ENCODE results near the gene GPRASP2. TPM values are rescaled to one million over a fixed set of nuclear protein-coding genes. Genes with fewer than 3 reads are reported as not detected.
"Not testable (repeated sequence)": the region's sequence is repeated elsewhere in the genome, so short reads cannot be mapped to it uniquely, and the experiment has no call there.

The GPRASP2 gene
- 1 to 10 TPM; 4.8 to 7.3 (median 6.5) TPM for total RNA-seq

GRCh38 chrX:102712216-102712966 is at the start of gene GPRASP2:
GPRASP2 (plus strand) TSS chrX:102712448; CDS start chrX:102714870, 2,422 bp downstream.
- H3K27ac ChIP-seq: peak within 1 kb of the TSS; percentile 65 to 88 (median 71)
- no peaks in the 10 kb centered on the region for H3K4me1 ChIP-seq
- H3K27me3 ChIP-seq: peaks cover 0 to 8% of the 10 kb centered on the region in 2 donors
- peak within 1 kb of the TSS; percentile 57 to 76 (median 66) for H3K4me3 ChIP-seq
- DNase-seq (ENCODE audit: low spot score in 2 of 2): no peak
- no peaks in the 10 kb centered on the region for H3K36me3 ChIP-seq
- TF ChIP-seq CTCF (IDR thresholded peaks at IDR 0.05): no peak
- TF ChIP-seq POLR2A (IDR thresholded peaks at IDR 0.05): no peak
- no peak for TF ChIP-seq EP300 (IDR thresholded peaks at IDR 0.05)
- WGBS, 2 donors: 49% methylated on average over 33 of the region's 68 CpGs; no CpG with 5 or more reads in 1 of the 2 donors
- no peaks in the 10 kb centered on the region for H3K9me3 ChIP-seq

GRCh38 chrX:102663820-102664219 is 48.4 kb upstream of the GPRASP2 start:
- H3K36me3 ChIP-seq; H3K9me3 ChIP-seq; DNase-seq (ENCODE audit: low spot score in 2 of 2); H3K27ac ChIP-seq; H3K4me3 ChIP-seq; H3K27me3 ChIP-seq; H3K4me1 ChIP-seq: not testable (repeated sequence)
- WGBS, 2 donors: 95 to 96% methylated on average over 4 of the region's 4 CpGs

GRCh38 chrX:102667034-102667433 is 45.2 kb upstream of the GPRASP2 start:
- not testable (repeated sequence) for H3K4me3 ChIP-seq; DNase-seq (ENCODE audit: low spot score in 2 of 2); H3K27ac ChIP-seq; H3K9me3 ChIP-seq; H3K4me1 ChIP-seq; H3K27me3 ChIP-seq
- H3K36me3 ChIP-seq: peaks cover 0 to 18% (median 0%) of the 10 kb centered on the region in 3 donors
- WGBS, 2 donors: 80 to 100% methylated on average over 1 of the region's 1 CpG

GRCh38 chrX:102669526-102669925 is 42.7 kb upstream of the GPRASP2 start:
- 86% methylated on average over 4 of the region's 4 CpGs; no CpG with 5 or more reads in 1 of the 2 donors for WGBS, 2 donors
- Histone ChIP-seq H3K27ac (no peak overlapping the region), H3K4me1 (no peaks in the 10 kb centered on the region), H3K4me3 (no peak overlapping the region), H3K9me3 (peaks cover 0 to 8% (median 0%) of the 10 kb centered on the region in 4 donors), H3K36me3 (peaks cover 0 to 13% (median 0%) of the 10 kb centered on the region in 3 donors), H3K27me3 (no peaks in the 10 kb centered on the region)
- DNase-seq (ENCODE audit: low spot score in 2 of 2): no peak
- no peak for TF ChIP-seq EP300 (IDR thresholded peaks at IDR 0.05)
- TF ChIP-seq CTCF (IDR thresholded peaks at IDR 0.05): no peak
- TF ChIP-seq POLR2A (IDR thresholded peaks at IDR 0.05): no peak

- Histone ChIP-seq H3K4me1 (no peaks in the 10 kb centered on the region), H3K36me3 (peaks cover 0 to 13% (median 0%) of the 10 kb centered on the region in 3 donors), H3K9me3 (no peaks in the 10 kb centered on the region), H3K4me3 (no peak overlapping the region), H3K27me3 (no peaks in the 10 kb centered on the region), H3K27ac (no peak overlapping the region)
- no peak for DNase-seq (ENCODE audit: low spot score in 2 of 2)
- no peak for TF ChIP-seq EP300 (IDR thresholded peaks at IDR 0.05)
- no peak for TF ChIP-seq CTCF (IDR thresholded peaks at IDR 0.05)
- TF ChIP-seq POLR2A (IDR thresholded peaks at IDR 0.05): no peak
- 25 to 26% methylated on average over 3 of the region's 3 CpGs for WGBS, 2 donors
Observed at GRCh38 chrX:102672856-102673255, 39.4 kb upstream of the GPRASP2 start.

- peaks cover 0 to 21% (median 9%) of the 10 kb centered on the region in 4 donors for H3K9me3 ChIP-seq
- H3K27me3 ChIP-seq; H3K27ac ChIP-seq; H3K4me1 ChIP-seq; DNase-seq (ENCODE audit: low spot score in 2 of 2); H3K4me3 ChIP-seq; H3K36me3 ChIP-seq: not testable (repeated sequence)
- WGBS, 2 donors: 79 to 100% methylated on average over 1 of the region's 1 CpG
Observed at GRCh38 chrX:102677479-102677878, 34.8 kb upstream of the GPRASP2 start.

Measured in tibial nerve (tissue), 4 donors.